ENCODE data around the gene REXO1.
A peak's percentile ranks its signal among the peaks of the same experiment; 100 is the strongest.

- TF ChIP-seq CTCF (IDR thresholded peaks at IDR 0.05), result peak; percentile 95 to 97 (median 96)
- TF ChIP-seq POLR2AphosphoS5 (IDR thresholded peaks at IDR 0.05), result no peak
- no peak for TF ChIP-seq EP300 (IDR thresholded peaks at IDR 0.05)
- TF ChIP-seq POLR2A (IDR thresholded peaks at IDR 0.05), result no peak
Measured at GRCh38 chr19:1853295-1854038, 5.2 kb upstream of the REXO1 start.
